ENCODE measurements around the gene KLHL25. TPM values are rescaled to one million over a fixed set of nuclear protein-coding genes. Genes with fewer than 3 reads are reported as not detected.

KLHL25 gene
- total RNA-seq, 3 donors from 2014 or later: 10.9 to 21.0 (median 15.1) TPM

GRCh38 chr15:85752491-85752961, 42.2 kb downstream of the KLHL25 start:
- Histone ChIP-seq H3K4me3 (peak overlapping the region in 1 of 3 donors; percentile 6), H3K9me3 (no peaks in the 10 kb centered on the region), H3K27me3 (no peaks in the 10 kb centered on the region), H3K36me3 (no peaks in the 10 kb centered on the region), H3K4me1 (peaks cover 17 to 23% of the 10 kb centered on the region in 2 donors), H3K27ac (peak overlapping the region; percentile 61 to 93)
- intact Hi-C loops (cut with DNase I; ENCODE audit: low total_unique reads): no loop called here
- TF ChIP-seq CTCF (IDR thresholded peaks at IDR 0.05) (no peak), POLR2AphosphoS5 (IDR thresholded peaks at IDR 0.05) (peak in 2 of 3 donors; percentile 52 to 79), POLR2A (IDR thresholded peaks at IDR 0.05) (no peak)
- peak; percentile 80 to 90 for DNase-seq (ENCODE audit: low spot score in 2 of 2)

- no peak for DNase-seq (ENCODE audit: low spot score in 2 of 2)
- Histone ChIP-seq H3K36me3 (no peaks in the 10 kb centered on the region), H3K9me3 (no peaks in the 10 kb centered on the region), H3K4me1 (peaks cover 17 to 23% of the 10 kb centered on the region in 2 donors), H3K4me3 (no peak overlapping the region), H3K27me3 (no peaks in the 10 kb centered on the region), H3K27ac (peak overlapping the region; percentile 76 to 93)
- TF ChIP-seq CTCF (IDR thresholded peaks at IDR 0.05): no peak
- TF ChIP-seq POLR2A (IDR thresholded peaks at IDR 0.05): no peak
- no peak for TF ChIP-seq POLR2AphosphoS5 (IDR thresholded peaks at IDR 0.05)
- intact Hi-C loops (cut with DNase I; ENCODE audit: low total_unique reads): no loop called here
These were observed 42.6 kb downstream of the KLHL25 start for GRCh38 chr15:85752124-85752475.

DNA sequence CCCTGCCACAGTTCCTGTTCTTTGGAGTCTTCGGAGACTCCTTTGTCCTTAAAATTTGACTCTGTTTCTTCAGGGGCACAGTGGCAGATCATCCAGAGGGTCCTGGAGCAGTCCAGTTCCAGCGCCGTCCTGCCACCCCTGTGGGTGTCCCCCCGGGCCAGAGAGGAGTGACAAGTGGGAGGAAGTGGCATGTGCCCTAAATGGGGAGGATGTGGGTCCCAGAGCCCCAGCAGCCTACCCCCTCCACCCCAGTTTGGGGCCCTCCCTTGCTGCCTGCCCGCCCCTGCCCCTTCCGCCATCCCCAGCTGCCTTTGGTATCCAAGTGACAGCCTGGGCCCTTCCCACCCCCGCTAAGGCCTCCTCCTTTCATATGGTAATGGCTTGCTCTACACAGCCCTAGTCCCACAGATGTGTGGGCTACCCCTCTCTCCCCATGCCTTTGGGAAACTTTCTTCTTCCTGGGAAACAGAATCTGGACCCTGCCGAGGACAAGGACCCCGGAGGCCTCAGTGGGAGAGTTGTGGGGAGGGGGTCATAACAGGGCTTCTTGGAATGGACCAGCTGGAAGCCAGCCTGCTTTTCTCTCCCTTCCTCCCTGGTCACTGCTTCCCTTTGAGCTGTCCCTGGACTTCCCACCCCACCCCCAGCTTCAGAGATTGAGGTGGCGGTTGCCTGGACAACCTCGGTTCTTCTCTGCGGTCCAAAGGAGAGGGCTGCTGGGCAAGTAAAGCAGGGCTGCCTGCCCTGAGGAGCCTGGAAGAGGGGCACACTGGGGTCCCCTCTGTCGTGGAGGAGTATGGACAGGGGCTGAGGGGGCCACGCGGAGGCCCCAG, 43.2 kb downstream of the KLHL25 start:
- intact Hi-C loops (cut with DNase I; ENCODE audit: low total_unique reads): no loop called here
- Histone ChIP-seq H3K36me3 (no peaks in the 10 kb centered on the region), H3K9me3 (no peaks in the 10 kb centered on the region), H3K4me3 (peak overlapping the region in 1 of 3 donors; percentile 57), H3K4me1 (peaks cover 17 to 23% of the 10 kb centered on the region in 2 donors), H3K27ac (peak overlapping the region; percentile 76 to 93), H3K27me3 (no peaks in the 10 kb centered on the region)
- TF ChIP-seq CTCF (IDR thresholded peaks at IDR 0.05) (no peak), POLR2AphosphoS5 (IDR thresholded peaks at IDR 0.05) (no peak), POLR2A (IDR thresholded peaks at IDR 0.05) (no peak)
- DNase-seq (ENCODE audit: low spot score in 2 of 2): peak in 1 of 2 donors; percentile 25

DNA sequence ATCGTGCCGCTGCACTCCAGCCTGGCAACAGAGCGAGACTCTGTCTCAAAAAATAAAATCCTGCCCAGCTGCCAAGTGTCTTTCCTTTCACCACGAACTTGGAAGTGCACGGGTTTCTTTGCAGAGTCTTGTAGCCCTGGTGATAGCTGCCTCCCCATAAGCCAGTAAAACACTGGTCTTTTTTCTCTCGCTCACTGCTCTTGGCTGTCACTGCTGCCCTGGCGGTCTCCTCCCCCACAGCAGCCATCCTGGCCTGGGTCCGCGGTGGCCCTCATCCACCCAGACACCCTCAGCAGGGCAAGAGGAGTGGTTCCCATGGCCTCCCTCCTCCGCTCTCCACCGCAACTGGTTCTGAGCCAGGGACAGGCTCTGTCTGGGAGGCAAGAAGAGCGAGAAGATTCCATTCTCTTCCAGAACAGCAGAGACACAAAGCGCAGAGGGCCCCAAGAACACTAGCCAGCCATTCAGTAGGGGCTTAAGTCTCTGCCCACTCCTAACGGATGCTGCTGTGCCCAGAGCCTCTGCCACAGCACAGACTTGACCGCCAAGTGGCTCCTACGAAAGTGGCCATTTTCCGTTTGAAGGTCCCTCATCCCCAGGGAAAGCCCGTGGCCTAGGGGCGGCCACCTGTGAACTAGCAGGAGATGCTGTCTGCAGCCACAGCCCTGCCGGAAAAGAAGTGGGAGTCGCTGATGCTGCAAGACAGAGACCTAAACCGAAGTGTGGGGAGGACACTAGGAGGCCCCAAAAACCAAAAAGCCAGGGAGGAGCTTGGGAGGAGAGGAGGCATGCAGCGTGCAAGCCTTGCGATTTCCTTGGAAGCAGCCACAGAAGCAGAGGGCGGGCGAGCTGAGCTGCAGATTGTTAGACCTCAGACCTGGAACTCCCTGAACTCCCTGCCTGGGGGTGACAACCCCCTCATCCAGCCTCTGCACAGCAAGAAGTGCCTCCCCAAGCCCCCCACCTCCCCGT, 44.1 kb downstream of the KLHL25 start:
- H3K27ac ChIP-seq: peak overlapping the region; percentile 76 to 93
- peaks cover 17 to 23% of the 10 kb centered on the region in 2 donors for H3K4me1 ChIP-seq
- DNase-seq (ENCODE audit: low spot score in 2 of 2): peak; percentile 58 to 88
- intact Hi-C loops (cut with DNase I; ENCODE audit: low total_unique reads): no loop called here
- peaks cover under 1% of the 10 kb centered on the region for H3K36me3 ChIP-seq
- H3K27me3 ChIP-seq: no peaks in the 10 kb centered on the region
- peak in 1 of 3 donors; percentile 13 for TF ChIP-seq CTCF (IDR thresholded peaks at IDR 0.05)
- peak in 1 of 3 donors; percentile 43 for TF ChIP-seq POLR2AphosphoS5 (IDR thresholded peaks at IDR 0.05)
- no peak for TF ChIP-seq POLR2A (IDR thresholded peaks at IDR 0.05)
- peak overlapping the region; percentile 19 to 57 (median 34) for H3K4me3 ChIP-seq
- no peaks in the 10 kb centered on the region for H3K9me3 ChIP-seq
